ENCODE results near the gene DHX35. TPM values are rescaled to one million over a fixed set of nuclear protein-coding genes. Genes with fewer than 3 reads are reported as not detected.
A peak's percentile ranks its signal among the peaks of the same experiment; 100 is the strongest.

Gene DHX35
- total RNA-seq, 1 donor: 10.8 TPM

DNA sequence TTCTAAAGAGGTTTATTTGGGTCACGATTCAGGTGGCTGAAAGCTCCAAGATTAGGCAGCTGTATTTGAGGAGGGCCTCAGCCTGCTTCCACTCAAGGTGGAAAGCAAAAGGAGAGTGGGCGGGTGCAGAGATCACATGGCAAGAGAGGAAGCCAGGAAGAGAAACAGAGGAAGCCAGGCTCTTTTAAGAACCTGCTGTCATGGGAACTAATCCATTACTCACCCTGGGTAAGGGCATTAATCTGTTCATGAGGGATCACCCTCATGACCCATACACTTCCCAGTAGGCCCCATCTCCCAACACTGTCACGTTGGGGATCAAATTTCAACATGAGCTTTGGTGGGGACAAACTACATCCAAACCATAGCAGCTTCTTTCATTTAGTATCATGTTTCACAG is 53.9 kb downstream of the DHX35 start:
- no peak for DNase-seq (ENCODE audit: low read depth in 2 of 3, low spot score in 2 of 3)

DNA sequence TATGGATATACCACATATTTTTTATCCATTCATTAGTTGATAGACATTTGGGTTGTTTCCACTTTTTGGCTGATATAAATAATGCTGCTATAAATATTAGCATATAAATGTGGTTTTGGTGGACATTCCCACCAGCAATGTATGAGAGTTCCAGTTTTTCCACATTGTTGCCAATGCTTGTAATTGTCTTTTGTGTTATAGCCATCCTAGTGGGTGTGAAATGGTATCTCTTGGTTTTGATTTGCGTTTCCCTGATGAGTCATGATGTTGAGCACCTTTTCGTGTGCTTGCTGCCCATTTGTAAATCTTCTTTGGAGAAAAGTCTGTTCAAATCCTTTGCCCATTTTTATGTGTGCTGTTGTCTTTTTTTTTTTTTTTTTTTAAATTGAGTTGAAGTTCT is 54.4 kb downstream of the DHX35 start:
- no peak for DNase-seq (ENCODE audit: low read depth in 2 of 3, low spot score in 2 of 3)

DNA sequence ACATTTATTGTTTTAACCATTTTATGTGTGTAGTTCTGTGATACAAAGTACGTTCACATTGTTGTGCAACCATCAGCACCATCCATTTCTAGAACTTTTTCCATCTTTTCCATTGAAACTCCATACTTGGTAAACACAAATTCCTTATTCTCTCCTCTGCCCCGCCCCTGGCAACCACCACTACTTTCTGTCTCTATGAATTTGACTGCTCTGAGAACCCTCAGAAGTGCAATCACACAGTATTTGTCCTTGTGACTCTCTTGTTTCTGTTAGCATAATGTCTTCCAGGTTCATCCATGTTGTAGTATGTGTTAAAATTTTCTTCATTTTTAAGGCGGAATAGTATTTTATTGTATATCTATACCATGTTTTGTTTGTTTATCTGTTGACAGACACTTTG is 56.9 kb downstream of the DHX35 start:
- DNase-seq (ENCODE audit: low read depth in 2 of 3, low spot score in 2 of 3): no peak

DNA sequence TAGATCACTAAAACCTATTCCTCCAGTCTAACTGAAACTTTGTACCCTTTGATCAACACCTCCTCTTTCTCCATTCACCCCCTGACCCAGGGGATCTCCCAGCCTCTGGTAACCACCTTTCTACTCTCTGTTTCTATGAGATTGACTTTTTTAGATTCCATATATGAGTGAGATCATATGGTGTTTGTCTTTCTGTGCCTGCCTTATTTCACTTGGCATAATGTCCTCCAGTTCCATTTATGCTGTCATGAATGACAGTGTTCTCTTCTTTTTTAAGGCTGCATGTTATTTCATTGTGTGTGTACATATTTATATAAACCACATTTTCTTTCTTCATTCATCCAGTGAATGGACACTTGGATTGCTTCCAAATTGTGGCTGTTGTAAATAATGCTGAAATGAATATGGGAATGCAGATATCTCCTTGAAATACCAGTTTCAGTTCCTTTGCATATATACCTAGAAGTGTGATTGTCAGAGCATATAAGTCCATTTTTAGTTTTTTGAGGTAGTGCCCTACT is 57.7 kb downstream of the DHX35 start:
- DNase-seq (ENCODE audit: low read depth in 2 of 3, low spot score in 2 of 3): no peak

DNA sequence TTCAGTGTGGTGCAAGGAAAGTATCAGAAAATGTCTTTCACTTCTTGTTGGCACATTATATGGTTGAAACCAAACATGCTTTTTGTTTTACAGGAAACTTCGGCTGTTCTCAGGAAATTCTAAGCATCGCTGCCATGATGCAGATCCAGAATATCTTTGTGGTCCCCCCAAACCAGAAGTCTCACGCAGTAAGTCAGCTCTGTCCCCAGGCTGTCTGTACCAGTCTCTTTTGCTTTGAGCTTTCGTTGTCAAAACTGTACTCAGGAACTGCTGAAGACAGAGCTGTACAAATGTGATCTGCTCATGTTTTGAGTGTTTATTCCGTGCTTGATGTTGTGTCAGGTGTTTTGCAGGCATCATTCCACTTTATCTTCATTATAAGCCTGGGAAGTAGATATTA is 59.6 kb downstream of the DHX35 start:
- DNase-seq (ENCODE audit: low read depth in 2 of 3, low spot score in 2 of 3): no peak

DNA sequence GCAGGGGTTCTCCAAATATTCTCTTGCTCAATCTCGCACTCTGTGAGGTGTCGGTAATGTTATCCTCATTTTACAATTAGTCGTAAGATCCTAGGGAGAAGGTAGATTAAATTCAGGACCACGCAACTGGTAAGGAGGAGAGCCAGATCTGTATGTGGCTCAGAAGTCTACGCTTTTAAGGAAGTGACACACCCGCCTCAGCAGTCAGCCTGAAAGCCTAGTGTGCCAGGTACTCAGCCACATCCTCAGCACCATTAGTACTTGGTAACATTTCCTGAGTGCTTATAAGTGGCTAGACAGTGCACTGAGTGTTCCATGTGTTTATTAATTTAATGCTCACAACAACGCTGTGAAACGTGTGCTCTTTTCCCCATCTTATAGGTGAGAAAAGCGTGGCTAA is 63.7 kb downstream of the DHX35 start:
- no peak for DNase-seq (ENCODE audit: low read depth in 2 of 3, low spot score in 2 of 3)

DNA sequence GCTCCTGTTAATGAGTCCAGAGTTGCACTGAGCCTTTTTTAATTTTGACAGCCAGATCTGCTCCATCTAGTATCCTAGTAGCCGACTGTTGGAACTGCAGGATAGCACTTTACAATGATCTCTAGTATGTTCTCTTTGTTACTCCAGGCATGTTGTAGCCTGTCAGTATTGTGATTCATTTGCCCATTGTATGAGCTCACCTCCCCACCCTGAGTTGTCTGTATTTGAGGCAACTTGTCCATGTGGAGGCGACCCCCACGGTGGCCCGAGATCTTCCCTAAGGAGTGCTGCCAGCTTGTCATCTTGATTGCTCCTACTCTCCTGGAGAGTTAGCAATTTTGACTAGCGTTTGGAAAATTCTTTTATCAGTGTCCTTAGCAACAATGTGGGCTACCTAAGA is 67.2 kb downstream of the DHX35 start:
- no peak for DNase-seq (ENCODE audit: low read depth in 2 of 3, low spot score in 2 of 3)

DNA sequence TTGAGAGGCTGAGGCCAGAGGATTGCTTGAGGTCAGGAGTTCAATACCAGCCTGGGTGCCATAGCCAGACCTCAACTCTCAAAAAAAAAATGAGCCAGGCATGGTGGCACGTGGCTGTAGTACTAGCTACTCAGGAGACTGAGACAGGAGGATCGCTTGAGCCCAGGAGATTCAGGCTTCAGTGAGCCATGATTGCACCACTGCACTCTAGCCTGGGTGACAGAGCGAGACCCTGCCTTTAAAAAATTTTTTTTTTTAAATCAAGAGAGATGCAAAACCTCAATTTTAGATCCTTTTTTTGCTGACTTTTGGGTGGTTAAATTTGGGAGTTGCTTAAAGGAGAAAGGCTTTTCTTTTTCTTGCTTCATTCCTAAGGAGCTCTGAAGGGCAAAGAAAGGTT is 70.9 kb downstream of the DHX35 start:
- DNase-seq (ENCODE audit: low read depth in 2 of 3, low spot score in 2 of 3): no peak

DNA sequence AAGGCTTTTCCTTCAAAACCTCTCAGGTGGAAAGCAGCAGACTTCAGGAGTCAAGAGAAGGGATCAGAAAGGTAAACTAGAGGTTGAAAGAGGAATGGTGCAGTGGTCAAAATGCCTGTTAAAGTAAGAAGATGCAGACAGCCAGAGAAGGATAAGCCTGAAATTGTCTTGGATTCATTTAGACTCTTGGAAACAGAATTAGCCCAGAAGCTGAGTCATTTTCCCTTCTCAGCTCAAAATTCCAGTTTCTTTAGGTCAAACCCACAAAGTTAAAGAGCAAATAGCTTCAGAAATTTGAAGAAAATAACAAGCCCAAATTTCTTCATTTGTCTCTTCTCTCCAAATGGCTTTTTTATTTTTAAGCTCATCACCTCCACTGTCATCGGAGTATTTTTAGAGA is 73.9 kb downstream of the DHX35 start:
- DNase-seq (ENCODE audit: low read depth in 2 of 3, low spot score in 2 of 3): no peak

DNA sequence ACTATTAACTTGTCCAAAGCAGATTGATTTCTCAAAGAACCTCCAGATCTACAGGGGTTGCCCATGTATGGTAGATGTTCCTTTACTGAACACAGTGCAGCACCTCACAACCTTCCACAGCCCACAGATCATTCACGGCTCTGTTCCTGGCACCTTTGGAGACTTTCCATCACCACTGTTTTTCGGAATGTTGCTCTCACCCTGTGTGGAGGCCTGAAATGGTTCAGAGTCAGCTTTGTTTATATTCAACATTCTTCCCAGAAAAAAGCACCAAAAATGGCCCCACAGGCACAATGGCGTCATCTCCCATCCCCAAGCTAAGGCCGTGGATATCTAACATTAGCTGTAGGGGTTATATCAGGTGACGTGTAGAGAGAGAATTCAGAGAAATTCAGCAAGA is 74.7 kb downstream of the DHX35 start:
- DNase-seq (ENCODE audit: low read depth in 2 of 3, low spot score in 2 of 3): no peak

DNA sequence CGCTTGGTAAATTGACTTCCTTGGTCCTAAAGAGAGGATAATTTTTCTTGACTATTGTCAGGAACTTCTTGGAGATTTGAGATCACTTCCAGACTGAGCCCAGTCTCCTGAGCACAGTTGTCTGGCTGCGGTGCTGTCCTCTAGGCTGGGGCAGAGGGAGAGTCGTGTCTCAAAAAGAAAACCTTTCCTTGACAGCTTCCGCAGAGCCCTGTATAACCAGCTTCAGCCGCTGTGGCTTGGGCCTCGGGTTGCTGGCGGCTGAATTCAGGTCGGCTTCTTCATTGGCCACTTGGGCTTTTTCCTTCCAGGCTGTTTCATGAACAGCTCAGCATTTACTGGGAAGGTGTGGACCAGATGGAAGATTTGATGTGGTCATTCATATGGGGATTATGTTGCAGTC is 75.9 kb downstream of the DHX35 start:
- DNase-seq (ENCODE audit: low read depth in 2 of 3, low spot score in 2 of 3): no peak

DNA sequence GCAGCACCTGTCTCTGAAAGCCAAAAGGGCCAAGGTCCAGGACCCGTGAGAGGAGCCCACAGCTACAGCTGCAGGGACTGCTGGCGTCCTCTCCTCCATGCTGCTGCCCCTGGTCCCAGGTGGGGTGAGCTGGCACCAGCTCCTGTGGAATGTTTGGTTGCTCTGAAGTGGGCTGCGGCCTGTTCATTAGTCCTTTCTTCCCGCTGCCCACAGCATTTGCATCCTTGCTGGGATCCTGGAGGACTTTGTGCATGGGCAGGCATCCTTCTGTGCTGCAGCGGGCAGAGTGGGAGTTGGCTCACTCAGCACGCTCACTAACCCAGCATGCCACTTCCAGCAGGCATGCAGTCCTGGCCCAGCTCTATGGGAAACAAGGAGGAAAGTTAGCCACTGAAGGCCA is 76.4 kb downstream of the DHX35 start:
- DNase-seq (ENCODE audit: low read depth in 2 of 3, low spot score in 2 of 3): no peak

DNA sequence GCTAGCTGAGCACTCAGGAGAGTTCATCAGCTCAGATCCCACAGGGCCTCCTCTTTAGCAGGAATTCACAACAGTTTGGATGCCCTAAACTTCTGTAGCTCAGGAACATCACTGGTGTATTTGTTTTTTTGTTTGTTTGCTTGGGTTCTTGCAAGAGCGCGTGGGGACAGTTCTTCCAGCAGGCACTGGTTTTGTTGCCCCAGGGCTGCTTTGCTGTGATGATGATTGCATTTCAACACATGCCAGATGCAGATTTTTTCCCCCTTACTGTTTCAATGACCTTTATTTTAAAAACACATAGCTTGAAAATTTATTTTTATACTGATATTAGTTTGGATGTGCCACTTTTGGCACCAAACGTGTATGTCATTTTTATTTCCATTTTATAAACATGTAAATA is 77.1 kb downstream of the DHX35 start:
- DNase-seq (ENCODE audit: low read depth in 2 of 3, low spot score in 2 of 3): no peak

DNA sequence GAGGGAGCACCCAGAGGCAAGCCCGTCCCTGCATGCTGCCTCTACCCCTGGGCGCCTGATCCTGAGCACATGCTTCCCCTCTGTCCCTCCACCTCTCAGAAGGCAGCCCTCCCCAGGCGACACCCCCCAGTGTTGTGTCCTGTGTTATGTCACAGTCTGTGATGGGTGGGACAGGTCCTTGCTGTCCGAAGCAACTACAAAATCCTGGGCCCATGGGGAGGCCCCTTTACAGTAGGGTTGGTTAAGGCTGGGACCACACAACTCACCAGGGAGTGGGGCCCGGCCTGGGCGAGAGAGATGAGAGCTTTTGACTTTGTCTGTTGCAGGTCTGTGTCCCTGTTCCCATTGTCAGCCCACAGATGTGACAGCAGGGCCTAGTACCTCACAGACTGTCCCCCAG is 78.0 kb downstream of the DHX35 start:
- no peak for DNase-seq (ENCODE audit: low read depth in 2 of 3, low spot score in 2 of 3)

DNA sequence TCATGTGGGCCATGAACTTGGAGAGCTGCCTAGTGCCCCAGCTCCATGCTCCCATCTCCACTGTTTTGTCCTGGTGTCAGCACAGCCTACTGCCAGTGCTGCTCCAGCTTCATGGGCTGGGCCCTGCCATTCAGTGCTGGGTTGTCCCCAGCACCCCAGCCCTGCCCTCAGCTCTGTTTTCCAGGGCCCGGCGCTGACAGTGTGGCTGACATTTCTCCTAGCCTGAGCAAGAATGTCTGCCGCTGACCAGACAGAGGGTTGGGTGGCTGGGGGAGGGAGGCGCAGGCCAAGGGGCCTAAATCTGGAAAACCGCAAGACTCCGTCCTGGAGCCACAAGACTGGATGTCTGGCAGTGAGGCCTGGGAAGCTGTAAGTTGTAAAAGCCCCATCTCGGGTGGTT is 78.9 kb downstream of the DHX35 start:
- no peak for DNase-seq (ENCODE audit: low read depth in 2 of 3, low spot score in 2 of 3)

DNA sequence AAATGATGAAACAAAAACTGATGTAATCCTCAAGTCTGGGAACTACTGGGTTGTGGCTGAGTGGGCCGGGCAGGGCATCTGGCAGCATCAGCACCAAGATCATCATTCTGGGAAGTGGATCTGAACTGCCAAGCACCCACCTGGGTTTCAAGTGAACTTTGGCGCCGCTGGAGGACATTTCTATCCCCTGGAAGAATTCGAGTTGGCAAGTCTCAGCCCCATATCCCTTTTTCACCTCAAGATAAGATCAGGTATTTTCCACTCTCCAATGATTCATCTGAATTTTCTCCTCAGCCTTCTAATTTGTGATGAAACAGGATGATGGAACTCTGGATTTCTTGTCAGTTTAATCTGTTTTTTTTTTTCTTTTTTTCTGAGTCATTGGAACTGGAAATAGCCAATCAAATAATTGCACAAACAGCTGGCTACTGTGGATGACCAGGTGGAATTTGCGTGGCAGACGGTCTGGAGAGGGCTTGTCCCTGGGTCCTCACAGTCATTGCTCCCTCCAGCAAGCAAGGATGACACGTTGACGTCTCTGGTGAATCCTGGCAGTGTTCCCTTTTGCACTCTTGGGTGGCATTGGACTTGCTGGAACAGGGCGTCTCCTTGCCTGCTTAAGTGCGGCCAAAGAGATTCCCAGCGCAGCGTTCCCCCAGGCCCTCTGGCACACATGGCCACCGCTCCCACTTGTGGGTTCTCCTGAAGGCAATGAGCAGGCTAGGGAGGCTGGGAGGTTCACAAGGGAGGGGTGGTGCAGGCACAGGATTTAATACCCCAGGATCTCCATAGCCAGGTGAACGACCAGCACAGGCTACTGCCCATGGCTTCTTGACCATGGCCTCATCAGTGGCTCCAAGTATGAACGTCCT is 80.4 kb downstream of the DHX35 start:
- DNase-seq (ENCODE audit: low read depth in 2 of 3, low spot score in 2 of 3): no peak

DNA sequence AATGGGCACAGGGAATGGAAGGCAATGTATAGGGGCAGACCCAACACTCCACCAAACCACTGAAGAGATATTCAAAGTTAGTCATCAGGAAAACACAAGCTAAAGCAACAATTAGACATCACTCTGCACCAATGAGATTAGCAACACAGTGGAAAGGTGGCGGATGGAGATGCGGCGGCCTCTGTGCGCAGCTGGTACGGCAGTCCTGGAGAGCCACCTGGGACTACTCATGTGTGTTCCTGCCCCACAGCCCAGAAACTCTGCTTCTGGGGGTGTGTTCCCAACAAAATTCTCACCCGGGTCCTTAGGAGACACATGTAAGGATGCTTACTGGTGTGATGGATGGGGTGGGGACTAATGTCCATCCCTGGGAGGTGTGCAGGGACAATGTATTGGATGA is 82.4 kb downstream of the DHX35 start:
- DNase-seq (ENCODE audit: low read depth in 2 of 3, low spot score in 2 of 3): no peak

DNA sequence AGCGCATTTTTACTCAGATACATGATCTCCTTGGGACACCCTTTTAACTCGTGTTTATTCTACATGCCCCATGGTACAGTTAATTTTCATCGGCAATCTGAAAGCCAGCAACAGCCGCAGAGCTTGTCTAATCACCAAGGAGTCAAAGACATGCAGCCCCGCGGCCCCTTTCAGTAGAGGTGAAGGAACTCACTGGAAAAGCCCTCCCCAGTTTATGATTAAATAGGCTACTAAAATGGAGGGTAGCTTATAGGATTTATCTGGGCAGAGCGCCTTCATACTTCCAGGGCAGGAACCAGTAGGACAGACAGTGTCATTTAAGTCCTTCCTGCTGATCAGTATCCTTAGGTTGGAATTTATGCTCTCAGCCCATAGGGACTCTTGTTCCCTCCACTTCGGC is 83.5 kb downstream of the DHX35 start:
- no peak for DNase-seq (ENCODE audit: low read depth in 2 of 3, low spot score in 2 of 3)

DNA sequence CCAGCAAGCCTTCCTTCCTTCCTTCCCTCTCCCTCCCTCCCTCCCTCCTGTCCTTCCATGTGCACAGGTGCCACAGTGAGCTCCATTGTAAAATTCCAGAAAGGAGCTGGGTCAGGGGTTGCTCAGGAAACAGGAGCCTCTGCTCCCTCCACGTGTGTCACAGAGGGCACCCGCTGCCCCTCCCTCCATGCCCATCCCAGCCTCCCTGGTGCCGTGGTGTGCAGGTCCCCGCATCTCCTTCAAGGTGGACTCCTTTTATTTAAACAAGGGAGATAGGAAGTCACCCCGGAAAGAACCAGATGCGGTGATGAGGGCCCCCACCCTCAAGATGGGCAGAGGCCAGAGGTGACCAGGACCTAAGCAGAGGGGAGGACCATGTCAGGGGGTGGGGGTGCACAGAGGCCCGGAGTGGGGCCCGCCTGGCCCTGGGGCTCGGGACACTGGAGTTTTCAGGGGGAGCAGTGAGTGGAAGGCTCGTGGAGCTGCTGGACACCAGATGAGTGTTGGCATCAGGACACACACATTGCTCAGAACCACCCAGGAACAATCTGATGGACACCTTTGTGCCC is 85.4 kb downstream of the DHX35 start:
- peak in 1 of 3 donors; percentile 14 for DNase-seq (ENCODE audit: low read depth in 2 of 3, low spot score in 2 of 3)

DNA sequence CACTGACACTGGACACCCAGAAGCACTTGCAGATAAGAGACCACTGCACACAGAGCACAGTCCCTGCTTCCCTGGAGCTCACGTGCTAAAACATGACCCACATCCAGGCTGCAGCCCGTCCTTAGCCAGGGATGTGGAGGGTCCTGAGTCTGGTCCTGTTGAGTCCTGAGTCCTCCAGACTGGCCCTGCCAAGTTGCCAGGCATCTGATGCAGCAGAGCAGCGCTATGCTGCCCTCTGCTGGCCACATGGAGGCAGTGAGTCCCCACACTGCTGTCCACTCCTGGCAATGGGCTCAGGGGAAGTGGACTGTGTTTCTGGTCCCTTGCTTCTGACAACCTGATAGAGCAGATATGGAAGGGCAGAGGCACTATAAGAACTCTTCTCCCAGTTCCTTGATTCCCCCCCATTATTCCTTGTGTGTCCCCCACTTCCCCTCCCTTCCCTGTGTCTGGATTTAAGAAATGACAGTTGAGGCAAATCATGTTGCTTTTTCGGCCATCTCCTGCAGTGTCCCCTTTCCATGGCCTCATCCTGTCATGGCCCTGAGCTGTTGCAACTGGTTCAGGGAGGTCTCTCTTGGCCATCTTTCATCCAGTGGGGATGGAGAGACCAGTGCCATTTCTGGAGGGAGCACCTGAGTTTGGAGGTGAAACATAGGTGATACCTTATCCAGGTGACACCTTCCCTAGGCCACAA is 86.0 kb downstream of the DHX35 start:
- peak; percentile 57 to 77 (median 68) for DNase-seq (ENCODE audit: low read depth in 2 of 3, low spot score in 2 of 3)

DNA sequence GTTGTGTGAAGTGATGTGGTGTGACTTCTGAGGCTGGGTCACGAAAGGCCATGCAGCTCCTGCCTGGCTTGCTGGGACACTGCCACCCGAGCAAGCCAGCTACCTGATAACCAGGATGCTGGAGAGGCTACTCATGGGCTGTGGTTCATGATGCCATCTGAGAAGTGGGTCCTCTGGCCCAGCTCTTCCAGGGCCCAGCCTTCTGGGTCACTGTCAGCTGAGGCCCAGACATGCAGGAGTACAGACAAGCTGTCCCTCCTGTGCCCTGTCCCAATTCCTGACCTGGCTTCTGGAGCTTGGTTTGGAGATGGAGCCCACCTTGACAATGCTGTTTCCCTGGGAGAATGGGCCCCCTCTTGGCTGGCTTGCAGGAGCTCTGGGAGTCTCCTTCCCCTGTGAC is 87.0 kb downstream of the DHX35 start:
- no peak for DNase-seq (ENCODE audit: low read depth in 2 of 3, low spot score in 2 of 3)

All from hematopoietic multipotent progenitor cell (in vitro differentiated cells).